ENCODE results near the gene MAD1L1. TPM values are rescaled to one million over a fixed set of nuclear protein-coding genes. Genes with fewer than 3 reads are reported as not detected.

MAD1L1 gene
- total RNA-seq, 1 donor from 2014 or later: 32.3 TPM

- no peaks in the 10 kb centered on the region for H3K27me3 Mint-ChIP-seq (ENCODE audit: low read depth, unreplicated experiment)
- no peak overlapping the region for H3K9ac ChIP-seq (ENCODE audit: low read length)
- TF ChIP-seq CTCF (IDR thresholded peaks at IDR 0.05; ENCODE audit: insufficient read depth, low read depth, low read length) (no peak), EZH2 (IDR thresholded peaks at IDR 0.05; ENCODE audit: insufficient read depth, low read length) (no peak)
- no peaks in the 10 kb centered on the region for H3K36me3 ChIP-seq (ENCODE audit: insufficient read depth, low read length)
- H3K27ac ChIP-seq (ENCODE audit: low read depth, low read length): no peak overlapping the region
- H3K27me3 ChIP-seq (ENCODE audit: insufficient read depth, low read length): no peaks in the 10 kb centered on the region
- no peak overlapping the region for H3K4me3 Mint-ChIP-seq (ENCODE audit: unreplicated experiment)
- H2AFZ ChIP-seq (ENCODE audit: low read depth, low read length): no peak overlapping the region
- no peak overlapping the region for H3K4me2 ChIP-seq (ENCODE audit: low read length)
- no peaks in the 10 kb centered on the region for H3K4me1 ChIP-seq (ENCODE audit: insufficient read depth, low read length)
- no peak overlapping the region for H3K4me3 ChIP-seq (ENCODE audit: insufficient read depth, low read depth, low read length)
- H3K79me2 ChIP-seq (ENCODE audit: insufficient read depth, low read length): no peaks in the 10 kb centered on the region
- peaks cover 3% of the 10 kb centered on the region for H3K4me1 Mint-ChIP-seq (ENCODE audit: low read depth, unreplicated experiment)
- H3K27ac Mint-ChIP-seq (ENCODE audit: unreplicated experiment): no peak overlapping the region
- FAIRE-seq (no peak), DNase-seq (ENCODE audit: low read depth) (no peak)
- no peaks in the 10 kb centered on the region for H3K9me3 ChIP-seq (ENCODE audit: insufficient read depth, low read depth, low read length)
- H3K36me3 Mint-ChIP-seq (ENCODE audit: low read depth, unreplicated experiment): peaks cover 8% of the 10 kb centered on the region
- peaks cover 5% of the 10 kb centered on the region for H4K20me1 ChIP-seq (ENCODE audit: insufficient read depth, low read length)
- no peaks in the 10 kb centered on the region for H3K9me3 Mint-ChIP-seq (ENCODE audit: unreplicated experiment)
These were observed 246.2 kb downstream of the MAD1L1 start for GRCh38 chr7:1986366-1987083.

GRCh38 chr7:1985936-1986335 lies 246.8 kb downstream of the MAD1L1 start:
- H3K4me1 Mint-ChIP-seq (ENCODE audit: low read depth, unreplicated experiment): peaks cover 3% of the 10 kb centered on the region
- no peak for DNase-seq (ENCODE audit: low read depth)

More at GRCh38 chr7:1985936-1986335, 246.8 kb downstream of the MAD1L1 start:
- Mint-ChIP-seq H3K9me3 (ENCODE audit: unreplicated experiment) (no peaks in the 10 kb centered on the region), H3K4me3 (ENCODE audit: unreplicated experiment) (no peak overlapping the region), H3K36me3 (ENCODE audit: low read depth, unreplicated experiment) (peaks cover 10% of the 10 kb centered on the region), H3K27ac (ENCODE audit: unreplicated experiment) (no peak overlapping the region), H3K27me3 (ENCODE audit: low read depth, unreplicated experiment) (no peaks in the 10 kb centered on the region)
- H2AFZ ChIP-seq (ENCODE audit: low read depth, low read length): no peak overlapping the region
- H4K20me1 ChIP-seq (ENCODE audit: insufficient read depth, low read length): peaks cover 5% of the 10 kb centered on the region
- no peak overlapping the region for H3K4me2 ChIP-seq (ENCODE audit: low read length)
- no peaks in the 10 kb centered on the region for H3K9me3 ChIP-seq (ENCODE audit: insufficient read depth, low read depth, low read length)
- H3K36me3 ChIP-seq (ENCODE audit: insufficient read depth, low read length): no peaks in the 10 kb centered on the region
- H3K27me3 ChIP-seq (ENCODE audit: insufficient read depth, low read length): no peaks in the 10 kb centered on the region
- no peak for FAIRE-seq
- no peak overlapping the region for H3K9ac ChIP-seq (ENCODE audit: low read length)
- H3K27ac ChIP-seq (ENCODE audit: low read depth, low read length): no peak overlapping the region
- H3K4me1 ChIP-seq (ENCODE audit: insufficient read depth, low read length): no peaks in the 10 kb centered on the region
- TF ChIP-seq EZH2 (IDR thresholded peaks at IDR 0.05; ENCODE audit: insufficient read depth, low read length) (no peak), CTCF (IDR thresholded peaks at IDR 0.05; ENCODE audit: insufficient read depth, low read depth, low read length) (no peak)
- H3K4me3 ChIP-seq (ENCODE audit: insufficient read depth, low read depth, low read length): no peak overlapping the region
- no peaks in the 10 kb centered on the region for H3K79me2 ChIP-seq (ENCODE audit: insufficient read depth, low read length)
